LHCN-M2 (cell line): ENCODE measurements around the gene B4GALT7. TPM values are rescaled to one million over a fixed set of nuclear protein-coding genes. Genes with fewer than 3 reads are reported as not detected.
A peak's percentile ranks its signal among the peaks of the same experiment; 100 is the strongest.
"Not testable (repeated sequence)": the region's sequence is repeated elsewhere in the genome, so short reads cannot be mapped to it uniquely, and the experiment has no call there.

ENCODE experiments used
- DNase-seq: peaks from one replicate; pipeline ENCODE4 v3.0.0-alpha.2; 2012; ENCODE audit warnings: low read depth
- polyA plus RNA-seq: library from polyadenylated mRNA; unstranded; fragments of >200 nt; gene quantifications from one replicate; pipeline ENCODE4 v1.2.1, GENCODE V29; 2012; ENCODE audit warnings: missing spikeins
- total RNA-seq: library from RNA; depleted of rRNA; stranded (reverse); fragments of >200 nt; gene quantifications from 2 replicates; pipeline ENCODE4 v1.2.3, GENCODE V29; 2014; rRNA removed

The B4GALT7 gene
- 28.8 and 36.2 TPM in 2 replicates for total RNA-seq
- polyA plus RNA-seq = 46.7 TPM

GRCh38 chr5:177599731-177600507 is at the start of gene B4GALT7:
TSS of gene B4GALT7 (plus strand) at chr5:177600132. CDS start at chr5:177600211, 79 bp downstream.
- DNase-seq = peak; percentile 67

- DNase-seq = peak; percentile 26
Observed at GRCh38 chr5:177552839-177553455, 47.0 kb upstream of the B4GALT7 start.

GRCh38 chr5:177553671-177554429 is 46.1 kb upstream of the B4GALT7 start:
- DNase-seq = peak; percentile 30

- peak; percentile 87 for DNase-seq
Observed at GRCh38 chr5:177554474-177555111, 45.3 kb upstream of the B4GALT7 start, which contains the start of gene FAM193B. TSS of gene FAM193B (minus strand) at chr5:177554563. CDS start at chr5:177554458, 105 bp downstream.

- no peak for DNase-seq
Observed at GRCh38 chr5:177555228-177555627, 44.7 kb upstream of the B4GALT7 start.

- no peak for DNase-seq
Observed at GRCh38 chr5:177555665-177556064, 44.3 kb upstream of the B4GALT7 start.

- DNase-seq = no peak
Observed at GRCh38 chr5:177557041-177557647, 42.8 kb upstream of the B4GALT7 start.

GRCh38 chr5:177557796-177558195 is 42.1 kb upstream of the B4GALT7 start:
- DNase-seq = no peak

GRCh38 chr5:177559446-177559941 is 40.4 kb upstream of the B4GALT7 start:
- DNase-seq = not testable (repeated sequence)

- no peak for DNase-seq
Observed at GRCh38 chr5:177565046-177565445, 34.9 kb upstream of the B4GALT7 start.

GRCh38 chr5:177568326-177568725 is 31.6 kb upstream of the B4GALT7 start:
- no peak for DNase-seq

GRCh38 chr5:177569894-177570293 is 30.0 kb upstream of the B4GALT7 start:
- no peak for DNase-seq

- no peak for DNase-seq
Observed at GRCh38 chr5:177575488-177575887, 24.4 kb upstream of the B4GALT7 start.

GRCh38 chr5:177576169-177576568 is 23.8 kb upstream of the B4GALT7 start:
- DNase-seq = no peak

- no peak for DNase-seq
Observed at GRCh38 chr5:177578316-177578715, 21.6 kb upstream of the B4GALT7 start.

- no peak for DNase-seq
Observed at GRCh38 chr5:177588413-177588909, 11.5 kb upstream of the B4GALT7 start.

- DNase-seq = no peak
Observed at GRCh38 chr5:177590406-177590805, 9.5 kb upstream of the B4GALT7 start.

- no peak for DNase-seq
Observed at GRCh38 chr5:177591690-177592009, 8.3 kb upstream of the B4GALT7 start.

GRCh38 chr5:177592010-177592834 is 7.7 kb upstream of the B4GALT7 start, which contains the start of gene TMED9:
TSS of gene TMED9 (plus strand) at chr5:177592203. CDS start at chr5:177592215, 12 bp downstream.
- peak; percentile 67 for DNase-seq

- DNase-seq = no peak
Observed at GRCh38 chr5:177592905-177593304, 7.0 kb upstream of the B4GALT7 start.
